H1 (cell line): Measurements from ENCODE around the gene IFT20. TPM values are rescaled to one million over a fixed set of nuclear protein-coding genes. Genes with fewer than 3 reads are reported as not detected.
A peak's percentile ranks its signal among the peaks of the same experiment; 100 is the strongest.

ENCODE experiments used
- CTCF ChIA-PET: fragments of 300-600 bp; sonication (Branson Sonifier 250); formaldehyde crosslinking; loops from one replicate; lab custom pipeline; 2021; ENCODE audit not compliant: partially characterized antibody; lab: Charles Lee
- POLR2A ChIA-PET: fragments of 300-600 bp; sonication (Branson Sonifier 250); formaldehyde crosslinking; loops from one replicate; lab custom pipeline; 2021; ENCODE audit warnings: inconsistent platforms; ENCODE audit not compliant: partially characterized antibody; lab: Charles Lee
- DNase-seq, 2 experiments: peaks; one replicate each; pipeline versions ENCODE4 v3.0.0 to v3.0.0-alpha.2; 2010 to 2022; ENCODE audit warnings: low spot score in 2 of 2, low read depth in 1 of 2, mixed read lengths in 1 of 2
- FAIRE-seq: peaks from 2 replicates; lab custom pipeline; 2011; peaks lifted over from hg19 to GRCh38; lab: Jason Lieb, UNC
- H2AFZ ChIP-seq: 2 replicates; pipeline ENCODE4 v1.8.1; 2012; ENCODE audit warnings: low read length, inconsistent platforms
- H2AK5ac ChIP-seq: 2 replicates; pipeline ENCODE4 v1.6.1; 2013; ENCODE audit warnings: low read depth, low read length
- H2BK120ac ChIP-seq: replicated peaks from 2 replicates; pipeline ENCODE3; 2013; ENCODE audit warnings: low read depth, low read length, inconsistent platforms
- H2BK12ac ChIP-seq: 2 replicates; pipeline ENCODE4 v1.6.1; 2013; ENCODE audit warnings: low read depth, low read length
- H2BK15ac ChIP-seq: 2 replicates; pipeline ENCODE4 v1.6.1; 2013; ENCODE audit warnings: low read length
- H2BK20ac ChIP-seq: 2 replicates; pipeline ENCODE4 v1.6.1; 2013; ENCODE audit warnings: low read length
- H2BK5ac ChIP-seq: 2 replicates; pipeline ENCODE4 v1.6.1; 2013; ENCODE audit warnings: low read depth, low read length
- H3K14ac ChIP-seq: 2 replicates; pipeline ENCODE4 v1.6.1; 2013; ENCODE audit warnings: inconsistent platforms; ENCODE audit not compliant: insufficient read length
- H3K18ac ChIP-seq: 2 replicates; pipeline ENCODE4 v1.6.1; 2013; ENCODE audit warnings: low read length; ENCODE audit errors: extremely low read depth
- H3K23ac ChIP-seq: 2 replicates; pipeline ENCODE4 v1.6.1; 2013; ENCODE audit warnings: inconsistent platforms; ENCODE audit not compliant: insufficient read length
- H3K23me2 ChIP-seq: 2 replicates; pipeline ENCODE4 v1.6.1; 2013; ENCODE audit warnings: low read depth, low read length
- H3K27ac ChIP-seq: 2 replicates; pipeline ENCODE4 v1.6.1; 2011; ENCODE audit warnings: low read depth, low read length, inconsistent platforms
- H3K27me3 ChIP-seq, 4 experiments: replicated peaks in 1 of 4; 1 replicate in 1 of 4; 2 replicates in 3 of 4; pipeline versions ENCODE4 v1.6.1 to v1.8.1; 2011 to 2013; ENCODE audit warnings: low read length in 3 of 4, mild to moderate bottlenecking in 3 of 4, inconsistent platforms in 2 of 4, mixed read lengths in 2 of 4, moderate library complexity in 1 of 4; ENCODE audit not compliant: control insufficient read depth in 3 of 4, insufficient read depth in 3 of 4; ENCODE audit errors: extremely low read depth in 1 of 4
- H3K36me3 ChIP-seq, 4 experiments: 2 replicates each; pipeline versions ENCODE4 v1.6.1 to v1.8.1; 2011 to 2013; ENCODE audit warnings: mild to moderate bottlenecking in 4 of 4, low read length in 3 of 4, moderate library complexity in 2 of 4, control low read depth in 1 of 4, inconsistent platforms in 1 of 4; ENCODE audit not compliant: insufficient read depth in 4 of 4, control insufficient read depth in 2 of 4
- H3K4ac ChIP-seq: replicated peaks from 2 replicates; pipeline ENCODE3; 2013; ENCODE audit warnings: low read length, low read depth, mixed read lengths, inconsistent platforms; ENCODE audit not compliant: insufficient read length
- H3K4me1 ChIP-seq, 4 experiments: replicated peaks in 1 of 4; 1 replicate in 1 of 4; 2 replicates in 3 of 4; pipeline versions ENCODE4 v1.6.1 to v1.8.1; 2011 to 2013; ENCODE audit warnings: low read length in 3 of 4, inconsistent platforms in 2 of 4, mixed read lengths in 1 of 4; ENCODE audit not compliant: insufficient read depth in 4 of 4, control insufficient read depth in 3 of 4
- H3K4me2 ChIP-seq, 2 experiments: 2 replicates each; pipeline versions ENCODE4 v1.6.1 to v1.8.1; 2011 to 2013; ENCODE audit warnings: low read depth in 2 of 2, low read length in 2 of 2, control low read depth in 1 of 2, inconsistent platforms in 1 of 2, mild to moderate bottlenecking in 1 of 2; ENCODE audit not compliant: insufficient read depth in 1 of 2
- H3K4me3 ChIP-seq, 4 experiments: fragments of 200-600, 300-600 bp in 1 of 4; sonication (generic), shearing (Covaris generic), sonication (Bioruptor Twin) in 1 of 4; 2 replicates each; pipeline versions ENCODE4 v1.5.1 to v1.8.1; 2011 to 2016; ENCODE audit warnings: low read length in 4 of 4, low read depth in 3 of 4, control low read depth in 2 of 4, inconsistent platforms in 2 of 4, mild to moderate bottlenecking in 2 of 4, mixed read lengths in 1 of 4, moderate library complexity in 1 of 4; ENCODE audit not compliant: insufficient read depth in 2 of 4; ENCODE audit errors: extremely low read depth in 1 of 4
- H3K56ac ChIP-seq: replicated peaks from 2 replicates; pipeline ENCODE3; 2013; ENCODE audit warnings: low read depth, mild to moderate bottlenecking, mixed read lengths, low read length, inconsistent platforms; ENCODE audit not compliant: insufficient read length
- H3K79me1 ChIP-seq: 2 replicates; pipeline ENCODE4 v1.6.1; 2013; ENCODE audit warnings: low read depth, low read length, control low read depth
- H3K79me2 ChIP-seq, 2 experiments: 2 replicates each; pipeline versions ENCODE4 v1.6.1 to v1.8.1; 2012 to 2013; ENCODE audit warnings: low read length in 2 of 2, mild to moderate bottlenecking in 2 of 2, inconsistent platforms in 1 of 2; ENCODE audit not compliant: insufficient read depth in 2 of 2, control insufficient read depth in 1 of 2
- H3K9ac ChIP-seq, 4 experiments: replicated peaks in 1 of 4; 1 replicate in 1 of 4; 2 replicates in 3 of 4; pipeline versions ENCODE4 v1.6.1 to v1.8.1; 2011 to 2013; ENCODE audit warnings: low read depth in 3 of 4, low read length in 3 of 4, control low read depth in 2 of 4, mild to moderate bottlenecking in 2 of 4, moderate library complexity in 2 of 4, inconsistent platforms in 1 of 4; ENCODE audit errors: extremely low read depth in 1 of 4
- H3K9me3 ChIP-seq, 2 experiments: 2 replicates each; pipeline versions ENCODE4 v1.6.1 to v1.8.1; 2012 to 2013; ENCODE audit warnings: mild to moderate bottlenecking in 2 of 2, moderate library complexity in 2 of 2, control low read depth in 1 of 2, inconsistent platforms in 1 of 2, low read depth in 1 of 2, low read length in 1 of 2, mixed read lengths in 1 of 2; ENCODE audit not compliant: insufficient read depth in 2 of 2
- H4K20me1 ChIP-seq, 2 experiments: replicated peaks in 1 of 2; 2 replicates each; pipeline versions ENCODE3 to v1.8.1; 2011 to 2013; ENCODE audit warnings: inconsistent platforms in 2 of 2, low read length in 2 of 2, mild to moderate bottlenecking in 1 of 2; ENCODE audit not compliant: insufficient read depth in 2 of 2, control insufficient read depth in 1 of 2
- H4K5ac ChIP-seq: 2 replicates; pipeline ENCODE4 v1.6.1; 2013; ENCODE audit warnings: low read length, low read depth, mixed read lengths, inconsistent platforms; ENCODE audit not compliant: insufficient read length
- H4K8ac ChIP-seq: 2 replicates; pipeline ENCODE4 v1.8.0; 2013; ENCODE audit warnings: mild to moderate bottlenecking, moderate library complexity, low read length, inconsistent platforms; ENCODE audit not compliant: insufficient read depth; ENCODE audit errors: extremely low read depth
- H4K91ac ChIP-seq: replicated peaks from 2 replicates; pipeline ENCODE3; 2013; ENCODE audit warnings: low read length, mixed read lengths, inconsistent platforms; ENCODE audit not compliant: insufficient read length
- BACH1 ChIP-seq: IDR thresholded peaks from 2 replicates; pipeline ENCODE4 v1.6.1; 2012; ENCODE audit warnings: low read length, improper control_type of control experiment
- CHD2 ChIP-seq: IDR thresholded peaks from 2 replicates; pipeline ENCODE4 v1.6.1; 2012; ENCODE audit warnings: low read length, improper control_type of control experiment
- CTBP2 ChIP-seq: IDR thresholded peaks from 2 replicates; pipeline ENCODE4 v1.7.0; 2011; ENCODE audit warnings: borderline replicate concordance, mild to moderate bottlenecking, moderate library complexity, mixed read lengths, low read length; ENCODE audit not compliant: insufficient read depth, insufficient read length
- POLR2AphosphoS5 ChIP-seq: IDR thresholded peaks from 2 replicates; pipeline ENCODE4 v1.6.1; 2011; ENCODE audit warnings: low read depth, low read length
- POU5F1 ChIP-seq: IDR thresholded peaks from 2 replicates; pipeline ENCODE4 v1.6.1; 2011; ENCODE audit warnings: low read depth, mild to moderate bottlenecking, low read length, moderate library complexity
- SRF ChIP-seq: IDR thresholded peaks from 2 replicates; pipeline ENCODE4 v1.6.1; 2011; ENCODE audit warnings: mild to moderate bottlenecking, low read depth, low read length, moderate library complexity
- TAF1 ChIP-seq: IDR thresholded peaks from 2 replicates; pipeline ENCODE4 v1.6.1; 2011; ENCODE audit warnings: mild to moderate bottlenecking, low read depth, low read length
- WGBS, 2 experiments: shearing (Covaris generic) in 1 of 2; methylation state at CpG; one replicate each; pipeline versions ENCODE4 v1.1.6 to v1.1.7; 2013 to 2015; ENCODE audit warnings: low lambda C conversion rate in 2 of 2, mixed read lengths in 2 of 2, inconsistent platforms in 1 of 2, low coverage in 1 of 2, missing lambda C conversion rate in 1 of 2; ENCODE audit not compliant: insufficient replicate concordance in 2 of 2, insufficient coverage in 1 of 2, insufficient read length in 1 of 2; ENCODE audit errors: extremely low coverage in 1 of 2, missing lambda C conversion rate in 1 of 2; 5-methylcytosine and 5-hydroxymethylcytosine counted together
- polyA plus RNA-seq, 7 experiments: library from polyadenylated mRNA; depleted of rRNA in 3 of 7; stranded (reverse) in 5 of 7; unstranded in 2 of 7; fragments of >200 nt in 5 of 7; fragments of 200-250 nt in 2 of 7; gene quantifications; 1 replicate in 5 of 7; 2 replicates in 1 of 7; 4 replicates in 1 of 7; pipeline versions ENCODE4 v1.2.1 to v1.2.3, GENCODE V29; 2011 to 2013; ENCODE audit warnings: missing spikeins in 2 of 7, mixed read lengths in 2 of 7
- total RNA-seq: library from RNA; stranded (reverse); fragmentation: NEBNext Ultra II Directional; extraction: Animal tissue kit (Norgen Biotek cat#: 25700); gene quantifications from 2 replicates; pipeline ENCODE4 v1.2.1, GENCODE V29; 2021

The IFT20 gene
- total and polyA plus RNA-seq, 2 of the 8 experiments (the other 6 are each of a cell fraction or from before 2014, with no cell fraction given): 9.0 to 21.0 TPM

DNA sequence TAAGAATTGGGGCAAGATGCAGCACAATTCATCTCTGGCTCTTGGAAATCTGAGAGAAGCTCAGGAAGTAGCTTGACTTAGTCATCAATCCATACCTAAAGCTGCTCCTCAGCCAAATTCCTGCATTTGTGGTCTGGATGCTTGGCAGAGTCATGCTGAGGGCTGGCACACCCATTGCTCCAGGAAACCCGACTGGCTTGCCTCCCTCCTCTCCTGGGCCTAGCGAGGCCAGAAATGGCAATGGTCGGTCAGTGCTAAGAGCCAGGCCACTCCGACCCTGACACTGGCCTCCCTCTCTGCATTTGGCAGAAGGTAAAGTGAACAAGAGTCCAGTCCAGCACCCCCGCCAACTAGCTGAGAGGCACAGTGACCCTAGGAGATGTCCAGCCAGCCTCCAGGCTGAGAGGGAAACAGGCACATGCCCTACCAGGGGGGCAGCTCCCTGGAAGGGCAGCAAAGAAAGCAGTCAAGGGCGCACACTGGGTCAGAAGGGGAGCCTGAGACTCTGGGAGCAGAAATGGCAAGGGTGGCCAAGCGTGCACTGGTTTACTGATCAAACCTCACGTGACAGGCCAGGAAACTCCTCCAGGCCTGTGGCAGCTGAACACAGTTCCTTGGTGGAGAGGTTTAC is 12.1 kb upstream of the IFT20 start:
- Histone ChIP-seq H3K14ac (no peak overlapping the region), H4K20me1 (peaks cover 13 to 15% of the 10 kb centered on the region in 2 experiments), H3K23ac (no peak overlapping the region), H3K23me2 (no peaks in the 10 kb centered on the region), H3K9ac (no peak overlapping the region; a peak in 1 of 7 replicates), H3K27ac (no peak overlapping the region), H2AFZ (no peak overlapping the region), H4K91ac (no peak overlapping the region), H2BK15ac (no peak overlapping the region), H4K5ac (no peak overlapping the region), H3K79me2 (no peaks in the 10 kb centered on the region), H3K4me3 (no peak overlapping the region), H2BK20ac (no peak overlapping the region), H2BK12ac (no peak overlapping the region)
- CTCF ChIA-PET: interaction anchor here (0.6 to 2.5 kb wide), 9 partner anchors 9 to 116 kb away, joined by 3 to 10 read pairs (median 5); partner anchors contain the start of genes IFT20 and TNFAIP1
- TF ChIP-seq BACH1 (no peak), CTBP2 (no peak), POLR2AphosphoS5 (0 out of 2 replicates have a peak, but pooled peaks have one; percentile 0), POU5F1 (no peak), TAF1 (no peak), CHD2 (no peak), SRF (no peak)
- TF ChIP-seq, all 59 proteins: peak for 1
- H3K4ac ChIP-seq: no peak overlapping the region
- H4K8ac ChIP-seq: no peak overlapping the region; the same call in 1 of the 2 replicates
- no peak overlapping the region for H2BK120ac ChIP-seq
- 79% methylated on average over 8 of the region's 8 CpGs; no CpG with 5 or more reads in 1 of the 2 experiments for WGBS, 2 experiments
- H3K27me3 ChIP-seq: no peaks in the 10 kb centered on the region
- no peak for FAIRE-seq
- H3K4me2 ChIP-seq: no peak overlapping the region
- peaks cover 0 to 4% (median 0%) of the 10 kb centered on the region in 4 experiments; a peak in 3 of 7 replicates for H3K4me1 ChIP-seq
- H3K79me1 ChIP-seq: no peaks in the 10 kb centered on the region
- POLR2A ChIA-PET: interaction anchor here (0.7 to 9.7 kb wide), 9 partner anchors 9 to 180 kb away, joined by 3 to 92 read pairs (median 5); partner anchors contain the start of genes IFT20, POLDIP2, SEBOX and TNFAIP1
- no peaks in the 10 kb centered on the region for H3K9me3 ChIP-seq
- DNase-seq: no peak
- H2AK5ac ChIP-seq: no peak overlapping the region
- H3K56ac ChIP-seq: no peak overlapping the region
- H3K18ac ChIP-seq: no peak overlapping the region
- no peak overlapping the region for H2BK5ac ChIP-seq
- H3K36me3 ChIP-seq: peaks cover 20 to 60% (median 42%) of the 10 kb centered on the region in 4 experiments; a peak in 7 of 8 replicates
